ENCODE results near the gene THSD8. TPM values are rescaled to one million over a fixed set of nuclear protein-coding genes. Genes with fewer than 3 reads are reported as not detected.
A peak's percentile ranks its signal among the peaks of the same experiment; 100 is the strongest.
"Not testable (repeated sequence)": the region's sequence is repeated elsewhere in the genome, so short reads cannot be mapped to it uniquely, and the experiment has no call there.

The THSD8 gene
- total RNA-seq, 1 donor from 2014 or later = not detected

DNA sequence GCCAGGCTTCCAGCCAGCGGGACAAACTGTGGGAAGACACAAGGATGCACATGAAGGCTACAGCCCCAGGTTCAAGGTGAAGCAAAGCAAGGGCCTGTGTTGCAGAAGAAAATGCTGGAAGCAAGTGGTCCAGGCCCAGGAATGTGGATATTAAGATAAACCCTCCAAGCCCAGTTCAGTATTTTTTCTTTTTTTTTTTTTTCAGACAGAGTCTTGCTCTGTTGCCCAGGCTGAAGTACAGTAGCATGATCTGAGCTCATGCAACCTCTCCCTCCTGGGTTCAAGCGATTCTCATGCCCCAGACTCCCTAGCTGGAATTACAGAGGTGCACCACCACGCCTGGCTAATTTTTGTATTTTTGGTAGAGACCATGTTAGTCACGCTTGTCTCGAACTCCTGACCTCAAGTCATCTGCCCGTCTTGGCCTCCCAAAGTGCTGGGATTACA is 4.7 kb upstream of the THSD8 start:
- Histone ChIP-seq H3K27ac (no peak overlapping the region), H3K4me3 (no peak overlapping the region), H3K4me1 (peaks cover 44% of the 10 kb centered on the region)

DNA sequence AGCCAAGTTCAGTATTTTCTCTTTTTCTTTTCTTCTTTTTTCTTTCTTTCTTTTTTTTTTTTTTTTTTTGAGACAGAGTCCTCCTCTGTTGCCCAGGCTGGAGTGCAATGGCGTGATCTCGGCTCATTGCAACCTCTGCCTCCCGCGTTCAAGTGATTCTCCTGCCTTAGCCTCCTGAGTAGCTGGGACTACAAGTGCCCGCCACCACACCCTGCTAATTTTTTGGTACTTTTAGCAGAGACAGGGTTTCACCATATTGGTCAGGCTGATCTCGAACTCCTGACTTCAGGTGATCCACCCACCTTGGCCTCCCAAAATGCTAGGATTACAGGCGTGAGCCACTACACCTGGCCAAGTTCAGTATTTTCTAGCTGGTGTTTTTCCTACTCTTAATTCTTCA is 4.3 kb upstream of the THSD8 start:
- H3K36me3 ChIP-seq = peaks cover 0 to 16% of the 10 kb centered on the region in 2 donors
- H3K9me3 ChIP-seq; H3K27ac ChIP-seq; H3K4me3 ChIP-seq; intact Hi-C loops (cut with DNase I); H3K27me3 ChIP-seq; DNase-seq (ENCODE audit: extremely low spot score in 2 of 2): not testable (repeated sequence)
- peaks cover 48% of the 10 kb centered on the region for H3K4me1 ChIP-seq

More for the DNA sequence above, 4.7 kb upstream of the THSD8 start:
- Histone ChIP-seq H3K9me3 (no peaks in the 10 kb centered on the region), H3K36me3 (peaks cover 0 to 16% of the 10 kb centered on the region in 2 donors), H3K27me3 (no peaks in the 10 kb centered on the region)
- no peak for DNase-seq (ENCODE audit: extremely low spot score in 2 of 2)
- no peak for TF ChIP-seq POLR2AphosphoS5 (IDR thresholded peaks at IDR 0.05; ENCODE audit: insufficient read depth in 1 of 2, low read depth in 1 of 2)
- TF ChIP-seq, protein P1, sequence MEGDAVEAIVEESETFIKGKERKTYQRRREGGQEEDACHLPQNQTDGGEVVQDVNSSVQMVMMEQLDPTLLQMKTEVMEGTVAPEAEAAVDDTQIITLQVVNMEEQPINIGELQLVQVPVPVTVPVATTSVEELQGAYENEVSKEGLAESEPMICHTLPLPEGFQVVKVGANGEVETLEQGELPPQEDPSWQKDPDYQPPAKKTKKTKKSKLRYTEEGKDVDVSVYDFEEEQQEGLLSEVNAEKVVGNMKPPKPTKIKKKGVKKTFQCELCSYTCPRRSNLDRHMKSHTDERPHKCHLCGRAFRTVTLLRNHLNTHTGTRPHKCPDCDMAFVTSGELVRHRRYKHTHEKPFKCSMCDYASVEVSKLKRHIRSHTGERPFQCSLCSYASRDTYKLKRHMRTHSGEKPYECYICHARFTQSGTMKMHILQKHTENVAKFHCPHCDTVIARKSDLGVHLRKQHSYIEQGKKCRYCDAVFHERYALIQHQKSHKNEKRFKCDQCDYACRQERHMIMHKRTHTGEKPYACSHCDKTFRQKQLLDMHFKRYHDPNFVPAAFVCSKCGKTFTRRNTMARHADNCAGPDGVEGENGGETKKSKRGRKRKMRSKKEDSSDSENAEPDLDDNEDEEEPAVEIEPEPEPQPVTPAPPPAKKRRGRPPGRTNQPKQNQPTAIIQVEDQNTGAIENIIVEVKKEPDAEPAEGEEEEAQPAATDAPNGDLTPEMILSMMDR (IDR thresholded peaks at IDR 0.05) = no peak
- TF ChIP-seq POLR2A (IDR thresholded peaks at IDR 0.05) = no peak
- intact Hi-C loops (cut with DNase I) = no loop called here

DNA sequence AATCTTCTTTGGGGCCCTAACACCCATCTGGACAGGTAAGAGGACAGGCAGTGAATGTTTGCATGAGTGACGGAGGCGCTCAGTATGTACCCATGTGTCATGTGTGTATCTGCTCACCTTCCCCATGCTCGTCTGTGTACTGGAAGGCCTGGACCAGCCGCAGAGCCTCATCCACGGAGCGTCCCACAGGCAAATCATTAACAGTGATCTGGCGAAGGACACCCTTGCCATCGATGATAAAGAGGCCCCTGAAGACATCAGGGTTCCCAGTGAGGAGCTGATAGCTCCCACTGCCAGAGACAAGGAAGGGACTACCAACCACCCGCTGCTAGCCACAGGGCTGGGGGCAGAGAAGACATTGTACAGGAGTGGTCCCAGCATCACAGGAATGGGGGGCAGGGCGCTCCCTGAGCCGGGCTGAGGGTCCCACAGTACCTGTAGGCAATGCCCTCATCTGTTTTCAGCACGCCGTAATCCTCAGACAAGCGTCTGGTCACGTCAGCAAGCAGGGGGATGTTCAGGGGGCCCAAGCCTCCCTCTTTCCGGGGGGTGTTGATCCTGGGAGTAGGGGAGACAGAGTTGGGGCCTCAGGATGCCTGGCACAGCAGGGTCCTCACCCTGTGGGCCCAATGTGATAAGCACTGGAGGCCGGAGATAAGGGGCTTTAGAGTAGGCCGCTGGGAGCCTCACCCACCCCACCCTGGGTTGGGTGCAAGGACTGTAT is 2.0 kb upstream of the THSD8 start:
- Histone ChIP-seq H3K4me1 (peaks cover 38% of the 10 kb centered on the region), H3K9me3 (no peaks in the 10 kb centered on the region), H3K27ac (no peak overlapping the region), H3K27me3 (no peaks in the 10 kb centered on the region), H3K4me3 (peak overlapping the region; percentile 70 to 93), H3K36me3 (peaks cover 0 to 16% of the 10 kb centered on the region in 2 donors)
- TF ChIP-seq POLR2A (IDR thresholded peaks at IDR 0.05) (no peak), POLR2AphosphoS5 (IDR thresholded peaks at IDR 0.05; ENCODE audit: insufficient read depth in 1 of 2, low read depth in 1 of 2) (no peak)
- TF ChIP-seq, protein P1 (IDR thresholded peaks at IDR 0.05) = no peak
- no peak for DNase-seq (ENCODE audit: extremely low spot score in 2 of 2)
- intact Hi-C loops (cut with DNase I) = loop anchor here (5.0 kb wide), 1 partner anchor 33 kb away; no protein-coding TSS in a partner anchor

DNA sequence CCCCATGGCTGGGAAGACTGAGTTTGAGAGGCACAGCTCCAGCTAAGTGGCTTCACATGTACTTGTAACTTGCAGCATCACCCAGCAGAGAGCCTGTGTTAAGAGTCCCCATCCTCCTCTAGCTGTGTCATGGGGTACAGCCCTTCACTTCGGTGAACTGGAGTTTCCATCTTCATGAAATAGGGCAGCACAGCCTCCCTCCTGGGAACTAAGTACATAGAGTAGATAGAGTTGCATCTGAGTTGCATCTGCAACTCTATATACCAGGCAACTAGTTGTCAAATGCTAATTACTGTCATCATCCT is 1.5 kb upstream of the THSD8 start:
- H3K27ac ChIP-seq = no peak overlapping the region
- peaks cover 38% of the 10 kb centered on the region for H3K4me1 ChIP-seq
- peaks cover 0 to 16% of the 10 kb centered on the region in 2 donors for H3K36me3 ChIP-seq
- H3K9me3 ChIP-seq = no peaks in the 10 kb centered on the region
- TF ChIP-seq POLR2AphosphoS5 (IDR thresholded peaks at IDR 0.05; ENCODE audit: insufficient read depth in 1 of 2, low read depth in 1 of 2) (no peak), POLR2A (IDR thresholded peaks at IDR 0.05) (no peak)
- TF ChIP-seq, protein P1 (IDR thresholded peaks at IDR 0.05) = no peak
- intact Hi-C loops (cut with DNase I) = loop anchor here (5.0 kb wide), 1 partner anchor 33 kb away; no protein-coding TSS in a partner anchor
- DNase-seq (ENCODE audit: extremely low spot score in 2 of 2) = no peak
- peak overlapping the region; percentile 70 to 93 for H3K4me3 ChIP-seq
- H3K27me3 ChIP-seq = no peaks in the 10 kb centered on the region

DNA sequence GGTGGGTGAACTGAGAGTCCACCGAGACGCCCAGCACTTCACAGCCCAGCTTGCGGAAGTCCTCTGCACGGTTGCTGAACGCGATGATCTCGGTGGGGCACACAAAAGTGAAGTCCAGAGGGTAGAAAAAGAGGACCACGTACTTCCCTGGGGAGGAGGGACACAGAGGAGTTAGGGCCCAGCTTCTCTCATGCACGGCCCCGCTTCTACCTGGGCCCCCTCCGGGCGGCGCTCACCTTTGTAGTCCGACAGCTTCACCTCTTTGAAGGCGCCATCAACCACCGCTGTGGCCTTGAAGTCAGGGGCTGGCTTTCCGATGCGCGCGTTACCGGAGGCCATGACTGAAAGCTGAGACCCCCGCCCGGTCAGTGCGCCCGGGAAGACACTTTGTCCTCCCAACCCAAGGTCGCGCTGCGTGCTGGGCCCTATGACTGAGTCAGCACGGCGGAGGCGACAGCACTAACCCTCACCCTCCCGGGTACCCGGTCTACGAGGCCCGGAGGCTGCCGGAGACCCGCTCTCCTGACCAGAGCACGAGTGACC is 875 bp upstream of the THSD8 start:
- TF ChIP-seq POLR2A (IDR thresholded peaks at IDR 0.05) (no peak), POLR2AphosphoS5 (IDR thresholded peaks at IDR 0.05; ENCODE audit: insufficient read depth in 1 of 2, low read depth in 1 of 2) (no peak)
- TF ChIP-seq, protein P1 (IDR thresholded peaks at IDR 0.05) = no peak
- DNase-seq (ENCODE audit: extremely low spot score in 2 of 2) = no peak
- intact Hi-C loops (cut with DNase I) = loop anchor here (5.0 kb wide), 1 partner anchor 34 kb away; no protein-coding TSS in a partner anchor
- Histone ChIP-seq H3K4me3 (peak overlapping the region; percentile 70 to 93), H3K27me3 (no peaks in the 10 kb centered on the region), H3K36me3 (peaks cover 0 to 16% of the 10 kb centered on the region in 2 donors), H3K9me3 (no peaks in the 10 kb centered on the region), H3K4me1 (peaks cover 34% of the 10 kb centered on the region), H3K27ac (peak overlapping the region; percentile 78)

Data from vagina (tissue), 2 donors.